ENCODE measurements around the gene CHST11. TPM values are rescaled to one million over a fixed set of nuclear protein-coding genes. Genes with fewer than 3 reads are reported as not detected.

CHST11 gene
- total RNA-seq, 1 donor from 2014 or later: 46.2 TPM

DNA sequence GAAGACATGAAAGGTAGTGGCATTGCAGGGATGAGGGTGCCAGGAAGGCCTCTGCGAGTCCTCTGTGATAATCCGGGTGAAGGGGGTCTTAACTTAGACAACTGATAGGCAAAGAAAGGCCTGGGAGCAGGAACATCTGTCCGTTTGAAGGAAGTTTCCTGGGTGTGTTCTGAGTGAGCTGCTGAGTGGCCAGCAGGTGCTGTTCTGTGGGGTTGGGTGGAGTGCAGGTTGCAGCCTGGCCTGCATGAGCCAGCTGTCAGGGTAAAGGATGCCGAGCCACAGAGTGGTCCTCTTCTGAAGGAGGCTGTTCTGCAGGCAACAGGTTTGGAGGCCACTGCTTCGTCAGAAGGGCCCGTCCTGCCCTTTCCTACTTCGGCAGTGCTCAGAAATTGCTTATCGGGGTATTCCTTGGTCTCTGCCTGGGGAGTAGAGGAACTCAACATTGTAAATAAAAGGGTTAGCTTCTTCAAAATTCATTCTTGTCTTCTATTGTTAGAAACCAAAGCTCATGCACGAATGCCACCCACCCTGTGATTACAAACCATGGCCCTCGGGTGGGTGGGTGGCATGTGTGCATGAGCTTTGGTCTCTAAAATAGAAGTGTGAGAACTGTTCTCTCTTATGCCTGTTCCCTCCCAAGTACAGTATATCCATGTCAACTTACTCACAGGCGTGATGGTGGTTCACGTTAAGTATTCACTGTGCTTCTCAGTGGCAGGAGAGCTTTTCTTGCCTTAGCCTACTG lies 118.9 kb downstream of the CHST11 start:
- TF ChIP-seq, protein P1, sequence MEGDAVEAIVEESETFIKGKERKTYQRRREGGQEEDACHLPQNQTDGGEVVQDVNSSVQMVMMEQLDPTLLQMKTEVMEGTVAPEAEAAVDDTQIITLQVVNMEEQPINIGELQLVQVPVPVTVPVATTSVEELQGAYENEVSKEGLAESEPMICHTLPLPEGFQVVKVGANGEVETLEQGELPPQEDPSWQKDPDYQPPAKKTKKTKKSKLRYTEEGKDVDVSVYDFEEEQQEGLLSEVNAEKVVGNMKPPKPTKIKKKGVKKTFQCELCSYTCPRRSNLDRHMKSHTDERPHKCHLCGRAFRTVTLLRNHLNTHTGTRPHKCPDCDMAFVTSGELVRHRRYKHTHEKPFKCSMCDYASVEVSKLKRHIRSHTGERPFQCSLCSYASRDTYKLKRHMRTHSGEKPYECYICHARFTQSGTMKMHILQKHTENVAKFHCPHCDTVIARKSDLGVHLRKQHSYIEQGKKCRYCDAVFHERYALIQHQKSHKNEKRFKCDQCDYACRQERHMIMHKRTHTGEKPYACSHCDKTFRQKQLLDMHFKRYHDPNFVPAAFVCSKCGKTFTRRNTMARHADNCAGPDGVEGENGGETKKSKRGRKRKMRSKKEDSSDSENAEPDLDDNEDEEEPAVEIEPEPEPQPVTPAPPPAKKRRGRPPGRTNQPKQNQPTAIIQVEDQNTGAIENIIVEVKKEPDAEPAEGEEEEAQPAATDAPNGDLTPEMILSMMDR (IDR thresholded peaks at IDR 0.05): no peak
- no peaks in the 10 kb centered on the region for H3K36me3 ChIP-seq
- intact Hi-C loops (cut with DNase I): no loop called here
- no peak overlapping the region for H3K4me3 ChIP-seq
- ATAC-seq (no peak), DNase-seq (no peak)
- peaks cover 14% of the 10 kb centered on the region for H3K4me1 ChIP-seq
- no peaks in the 10 kb centered on the region for H3K27me3 ChIP-seq (ENCODE audit: low read depth)
- no peak overlapping the region for H3K27ac ChIP-seq
- H3K9me3 ChIP-seq: no peaks in the 10 kb centered on the region

DNA sequence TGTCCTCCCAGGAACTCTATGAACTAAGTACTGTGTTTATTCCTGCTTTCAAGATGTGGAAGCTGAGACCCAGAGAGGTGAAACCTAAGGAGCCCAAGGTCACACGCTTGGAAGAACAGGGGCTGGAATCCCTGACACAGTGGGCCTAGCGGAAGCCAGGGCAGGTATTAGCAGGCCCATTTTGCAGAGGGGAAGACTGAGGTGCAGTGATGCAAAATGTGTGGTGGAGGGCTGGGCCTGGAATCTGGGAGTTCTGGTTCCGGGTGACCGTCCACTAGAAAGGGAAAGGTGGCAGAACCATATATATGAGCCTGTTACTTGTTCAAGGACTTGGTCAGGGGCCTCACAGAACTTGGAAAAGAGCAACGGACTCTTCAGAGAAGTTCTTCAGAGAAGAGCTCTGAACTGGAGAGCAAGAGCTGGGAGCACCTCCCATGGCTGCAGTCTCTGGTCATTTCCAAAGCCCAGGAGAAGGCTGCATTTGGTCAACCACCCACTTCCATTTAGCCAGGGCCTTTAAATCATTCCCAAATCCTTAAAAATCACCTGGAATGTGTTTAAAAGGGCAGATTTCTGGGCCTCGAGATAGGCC lies 119.5 kb downstream of the CHST11 start:
- intact Hi-C loops (cut with DNase I): no loop called here
- TF ChIP-seq, protein P1 (IDR thresholded peaks at IDR 0.05): no peak
- ATAC-seq (no peak), DNase-seq (no peak)
- H3K36me3 ChIP-seq: no peaks in the 10 kb centered on the region
- no peaks in the 10 kb centered on the region for H3K27me3 ChIP-seq (ENCODE audit: low read depth)
- H3K9me3 ChIP-seq: no peaks in the 10 kb centered on the region
- H3K27ac ChIP-seq: no peak overlapping the region
- peaks cover 17% of the 10 kb centered on the region for H3K4me1 ChIP-seq
- no peak overlapping the region for H3K4me3 ChIP-seq

DNA sequence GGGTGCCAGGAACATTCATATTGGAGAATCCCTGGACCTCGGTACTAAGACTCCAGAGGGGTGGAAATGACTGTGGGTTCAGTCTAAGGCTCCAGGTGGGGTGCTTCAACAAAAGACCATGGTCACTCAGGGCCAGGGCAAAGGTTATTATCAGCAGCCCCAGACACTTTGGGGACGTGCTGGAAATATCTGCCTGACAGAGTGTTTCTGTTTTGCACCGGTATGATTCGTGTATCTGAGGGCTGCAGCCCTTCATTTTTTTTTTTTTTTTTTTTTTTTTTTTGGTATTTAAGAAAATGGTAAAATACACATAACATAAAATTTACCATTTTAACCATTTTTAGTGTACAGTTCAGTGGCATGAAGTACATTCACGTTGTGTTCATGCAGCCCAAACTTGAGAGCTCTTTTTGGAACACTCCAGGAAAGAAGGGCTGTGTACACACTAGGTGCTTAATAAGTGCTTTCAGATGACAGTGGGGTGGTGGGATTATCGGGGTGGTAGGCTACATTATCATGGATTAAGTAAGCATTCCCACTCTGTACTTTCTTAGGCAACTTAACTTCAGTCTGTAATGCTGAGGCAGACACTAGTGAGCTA lies 120.3 kb downstream of the CHST11 start:
- no peaks in the 10 kb centered on the region for H3K9me3 ChIP-seq
- H3K36me3 ChIP-seq: no peaks in the 10 kb centered on the region
- no peaks in the 10 kb centered on the region for H3K27me3 ChIP-seq (ENCODE audit: low read depth)
- intact Hi-C loops (cut with DNase I): no loop called here
- peaks cover 17% of the 10 kb centered on the region for H3K4me1 ChIP-seq
- no peak overlapping the region for H3K27ac ChIP-seq
- no peak for DNase-seq
- TF ChIP-seq, protein P1 (IDR thresholded peaks at IDR 0.05): no peak
- H3K4me3 ChIP-seq: no peak overlapping the region
- no peak for ATAC-seq

DNA sequence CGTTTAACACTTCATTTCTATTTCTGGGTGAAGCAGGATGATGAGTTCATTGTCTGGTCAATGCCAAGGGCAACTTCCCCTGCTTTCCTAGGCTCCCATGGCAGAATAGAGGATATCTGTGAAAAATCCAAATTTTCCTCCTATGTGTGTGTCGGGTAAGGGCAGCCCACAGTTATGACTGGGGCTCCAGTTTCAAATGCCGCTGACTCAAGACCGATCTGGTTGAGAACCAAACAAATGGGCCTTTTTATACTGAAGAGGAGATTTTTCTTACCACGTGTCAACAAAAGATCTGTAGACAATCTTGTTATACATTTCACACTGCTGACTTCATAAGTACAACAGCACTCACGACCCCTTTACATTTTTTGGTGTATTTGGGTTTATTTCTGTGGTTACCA lies 120.8 kb downstream of the CHST11 start:
- no peaks in the 10 kb centered on the region for H3K9me3 ChIP-seq
- intact Hi-C loops (cut with DNase I): no loop called here
- DNase-seq (no peak), ATAC-seq (no peak)
- peaks cover 17% of the 10 kb centered on the region for H3K4me1 ChIP-seq
- no peak overlapping the region for H3K27ac ChIP-seq
- no peaks in the 10 kb centered on the region for H3K36me3 ChIP-seq
- no peak overlapping the region for H3K4me3 ChIP-seq
- TF ChIP-seq, protein P1 (IDR thresholded peaks at IDR 0.05): no peak
- no peaks in the 10 kb centered on the region for H3K27me3 ChIP-seq (ENCODE audit: low read depth)

DNA sequence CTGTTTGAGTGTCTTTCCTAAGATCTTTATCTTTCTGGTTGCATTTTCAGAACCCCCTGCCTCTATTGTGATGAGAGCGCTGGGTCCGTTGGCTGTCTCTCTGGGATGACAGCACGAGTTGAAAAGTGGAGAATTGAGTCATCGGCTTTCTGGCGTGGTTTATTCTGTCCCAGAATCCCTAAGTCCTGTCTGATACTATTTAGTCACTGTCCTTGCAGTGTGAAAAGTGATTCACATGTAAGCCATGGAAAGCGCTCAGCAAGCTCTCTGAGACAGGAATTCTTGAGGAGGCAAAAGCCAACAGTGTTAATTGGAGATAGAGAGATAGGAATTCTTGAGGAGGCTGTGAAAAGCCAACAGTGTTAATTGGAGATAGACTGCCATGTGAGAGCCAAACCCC lies 121.7 kb downstream of the CHST11 start:
- H3K36me3 ChIP-seq: no peaks in the 10 kb centered on the region
- H3K4me3 ChIP-seq: no peak overlapping the region
- ATAC-seq: no peak
- H3K27ac ChIP-seq: no peak overlapping the region
- H3K4me1 ChIP-seq: peaks cover 17% of the 10 kb centered on the region
- H3K27me3 ChIP-seq (ENCODE audit: low read depth): no peaks in the 10 kb centered on the region
- intact Hi-C loops (cut with DNase I): no loop called here
- no peak for DNase-seq
- TF ChIP-seq, protein P1 (IDR thresholded peaks at IDR 0.05): no peak
- H3K9me3 ChIP-seq: no peaks in the 10 kb centered on the region

Measured in lower lobe of right lung (tissue), 2 donors.